DOHH2 (cell line): ENCODE measurements around the gene AIP.

ENCODE experiments used
- EZH2phosphoT487 ChIP-seq: fragments of 200-600 bp; sonication (generic); IDR thresholded peaks from 2 replicates; pipeline ENCODE4 v1.6.1; 2017; ENCODE audit warnings: borderline replicate concordance, mild to moderate bottlenecking, antibody characterized with exemption, low read length, moderate library complexity, mixed read lengths
- TF ChIP-seq, protein P1 (sequence below): fragments of 200-600 bp; sonication (generic); IDR thresholded peaks from one replicate; pipeline ENCODE4 v1.5.1; 2014; ENCODE audit warnings: antibody characterized with exemption, mild to moderate bottlenecking, low read depth, low read length; ENCODE audit not compliant: poor library complexity, severe bottlenecking

DNA sequence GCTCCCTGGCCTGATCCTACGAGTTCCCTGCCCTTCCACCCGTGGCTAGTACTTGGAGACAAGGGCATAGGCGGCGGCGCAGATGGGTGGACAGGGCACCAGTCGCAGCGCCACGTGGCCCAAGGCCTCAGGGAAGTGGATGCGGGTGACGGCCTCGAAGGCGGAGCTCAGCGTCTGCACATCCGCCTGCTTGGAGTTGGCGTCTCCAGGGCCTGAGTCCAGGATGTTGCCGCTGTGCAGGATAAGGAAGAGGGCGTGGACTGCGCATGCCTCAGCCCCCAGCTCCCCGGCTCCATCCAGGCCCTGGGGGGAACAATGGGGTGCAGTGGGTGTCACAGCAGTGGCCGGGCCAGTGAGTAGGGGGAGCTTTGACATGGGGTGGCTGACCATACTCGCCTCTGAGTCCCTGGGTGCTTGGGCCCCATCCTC is 15.7 kb downstream of the AIP start:
- TF ChIP-seq, protein P1, sequence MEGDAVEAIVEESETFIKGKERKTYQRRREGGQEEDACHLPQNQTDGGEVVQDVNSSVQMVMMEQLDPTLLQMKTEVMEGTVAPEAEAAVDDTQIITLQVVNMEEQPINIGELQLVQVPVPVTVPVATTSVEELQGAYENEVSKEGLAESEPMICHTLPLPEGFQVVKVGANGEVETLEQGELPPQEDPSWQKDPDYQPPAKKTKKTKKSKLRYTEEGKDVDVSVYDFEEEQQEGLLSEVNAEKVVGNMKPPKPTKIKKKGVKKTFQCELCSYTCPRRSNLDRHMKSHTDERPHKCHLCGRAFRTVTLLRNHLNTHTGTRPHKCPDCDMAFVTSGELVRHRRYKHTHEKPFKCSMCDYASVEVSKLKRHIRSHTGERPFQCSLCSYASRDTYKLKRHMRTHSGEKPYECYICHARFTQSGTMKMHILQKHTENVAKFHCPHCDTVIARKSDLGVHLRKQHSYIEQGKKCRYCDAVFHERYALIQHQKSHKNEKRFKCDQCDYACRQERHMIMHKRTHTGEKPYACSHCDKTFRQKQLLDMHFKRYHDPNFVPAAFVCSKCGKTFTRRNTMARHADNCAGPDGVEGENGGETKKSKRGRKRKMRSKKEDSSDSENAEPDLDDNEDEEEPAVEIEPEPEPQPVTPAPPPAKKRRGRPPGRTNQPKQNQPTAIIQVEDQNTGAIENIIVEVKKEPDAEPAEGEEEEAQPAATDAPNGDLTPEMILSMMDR = no peak
- TF ChIP-seq EZH2phosphoT487 = no peak
